ENCODE results near the gene GTF2I. TPM values are rescaled to one million over a fixed set of nuclear protein-coding genes. Genes with fewer than 3 reads are reported as not detected.
A peak's percentile ranks its signal among the peaks of the same experiment; 100 is the strongest.
"Not testable (repeated sequence)": the region's sequence is repeated elsewhere in the genome, so short reads cannot be mapped to it uniquely, and the experiment has no call there.

Gene GTF2I
- total RNA-seq, 1 donor from 2014 or later = 391 TPM

- DNase-seq = peak; percentile 100
- peaks cover 26% of the 10 kb centered on the region for H3K9me3 Mint-ChIP-seq (ENCODE audit: unreplicated experiment)
- peaks cover 18% of the 10 kb centered on the region for H3K27me3 Mint-ChIP-seq (ENCODE audit: unreplicated experiment)
- H3K4me3 Mint-ChIP-seq (ENCODE audit: unreplicated experiment) = peak overlapping the region; percentile 83
- H3K27ac Mint-ChIP-seq (ENCODE audit: unreplicated experiment) = peak overlapping the region; percentile 95
- no peak for TF ChIP-seq CTCF (IDR thresholded peaks at IDR 0.05; ENCODE audit: partially characterized antibody, unreplicated experiment)
- peaks cover 20% of the 10 kb centered on the region for H3K4me1 Mint-ChIP-seq (ENCODE audit: low read depth, unreplicated experiment)
- H3K36me3 Mint-ChIP-seq (ENCODE audit: unreplicated experiment) = no peaks in the 10 kb centered on the region
These were observed 454 bp upstream of the GTF2I start for GRCh38 chr7:74656837-74657691.

- peak; percentile 96 for DNase-seq
- H3K36me3 Mint-ChIP-seq (ENCODE audit: unreplicated experiment) = no peaks in the 10 kb centered on the region
- H3K27ac Mint-ChIP-seq (ENCODE audit: unreplicated experiment) = peak overlapping the region; percentile 97
- TF ChIP-seq CTCF (IDR thresholded peaks at IDR 0.05; ENCODE audit: partially characterized antibody, unreplicated experiment) = no peak
- H3K27me3 Mint-ChIP-seq (ENCODE audit: unreplicated experiment) = peaks cover 18% of the 10 kb centered on the region
- peaks cover 26% of the 10 kb centered on the region for H3K9me3 Mint-ChIP-seq (ENCODE audit: unreplicated experiment)
- peaks cover 27% of the 10 kb centered on the region for H3K4me1 Mint-ChIP-seq (ENCODE audit: low read depth, unreplicated experiment)
- peak overlapping the region; percentile 96 for H3K4me3 Mint-ChIP-seq (ENCODE audit: unreplicated experiment)
These were observed 873 bp downstream of the GTF2I start for GRCh38 chr7:74658178-74659004.

- Mint-ChIP-seq H3K4me3 (ENCODE audit: unreplicated experiment) (peak overlapping the region; percentile 96), H3K4me1 (ENCODE audit: low read depth, unreplicated experiment) (peaks cover 25% of the 10 kb centered on the region), H3K27me3 (ENCODE audit: unreplicated experiment) (peaks cover 18% of the 10 kb centered on the region), H3K27ac (ENCODE audit: unreplicated experiment) (peak overlapping the region; percentile 89), H3K9me3 (ENCODE audit: unreplicated experiment) (peaks cover 26% of the 10 kb centered on the region)
- H3K36me3 Mint-ChIP-seq (ENCODE audit: unreplicated experiment); DNase-seq: not testable (repeated sequence)
These were observed 2.7 kb downstream of the GTF2I start for GRCh38 chr7:74660202-74660601.

GRCh38 chr7:74661836-74662794, 4.6 kb downstream of the GTF2I start:
- Mint-ChIP-seq H3K4me1 (ENCODE audit: low read depth, unreplicated experiment) (peaks cover 24% of the 10 kb centered on the region), H3K9me3 (ENCODE audit: unreplicated experiment) (peaks cover 16% of the 10 kb centered on the region), H3K27ac (ENCODE audit: unreplicated experiment) (peak overlapping the region; percentile 17)
- not testable (repeated sequence) for H3K36me3 Mint-ChIP-seq (ENCODE audit: unreplicated experiment); H3K4me3 Mint-ChIP-seq (ENCODE audit: unreplicated experiment); H3K27me3 Mint-ChIP-seq (ENCODE audit: unreplicated experiment); DNase-seq

GRCh38 chr7:74665296-74665938, 7.9 kb downstream of the GTF2I start:
- Mint-ChIP-seq H3K36me3 (ENCODE audit: unreplicated experiment) (peaks cover 5% of the 10 kb centered on the region), H3K9me3 (ENCODE audit: unreplicated experiment) (peaks cover 7% of the 10 kb centered on the region), H3K4me3 (ENCODE audit: unreplicated experiment) (no peak overlapping the region), H3K4me1 (ENCODE audit: low read depth, unreplicated experiment) (peaks cover 21% of the 10 kb centered on the region), H3K27me3 (ENCODE audit: unreplicated experiment) (no peaks in the 10 kb centered on the region), H3K27ac (ENCODE audit: unreplicated experiment) (no peak overlapping the region)
- no peak for DNase-seq
- no peak for TF ChIP-seq CTCF (IDR thresholded peaks at IDR 0.05; ENCODE audit: partially characterized antibody, unreplicated experiment)

- DNase-seq; H3K4me3 Mint-ChIP-seq (ENCODE audit: unreplicated experiment); H3K4me1 Mint-ChIP-seq (ENCODE audit: low read depth, unreplicated experiment); H3K27me3 Mint-ChIP-seq (ENCODE audit: unreplicated experiment); H3K9me3 Mint-ChIP-seq (ENCODE audit: unreplicated experiment); H3K36me3 Mint-ChIP-seq (ENCODE audit: unreplicated experiment): not testable (repeated sequence)
- peak overlapping the region; percentile 28 for H3K27ac Mint-ChIP-seq (ENCODE audit: unreplicated experiment)
These were observed 9.5 kb downstream of the GTF2I start for GRCh38 chr7:74667013-74667412.

- not testable (repeated sequence) for H3K4me1 Mint-ChIP-seq (ENCODE audit: low read depth, unreplicated experiment); H3K27me3 Mint-ChIP-seq (ENCODE audit: unreplicated experiment); H3K9me3 Mint-ChIP-seq (ENCODE audit: unreplicated experiment); DNase-seq; H3K36me3 Mint-ChIP-seq (ENCODE audit: unreplicated experiment); H3K4me3 Mint-ChIP-seq (ENCODE audit: unreplicated experiment)
- H3K27ac Mint-ChIP-seq (ENCODE audit: unreplicated experiment) = peak overlapping the region; percentile 28
These were observed 10.0 kb downstream of the GTF2I start for GRCh38 chr7:74667520-74667919.
